Stimulated activated CD4-positive, alpha-beta T cell treated with anti-CD3 and anti-CD28 coated beads, Interleukin-1b, Interleukin-23, amount 100 ng/mL, for 4 hours (primary cell): ENCODE measurements around the gene NDOR1.
A peak's percentile ranks its signal among the peaks of the same experiment; 100 is the strongest.

ENCODE experiments used
- DNase-seq, 2 donors: peaks; one replicate each; pipeline ENCODE4 v3.0.0-alpha.2; 2020; ENCODE audit warnings: low read depth in 2 of 2

The NDOR1 gene

GRCh38 chr9:137205126-137206069 is at the start of gene NDOR1, which contains the start of gene TMEM203:
NDOR1 (plus strand) TSS chr9:137205700; CDS start chr9:137205778, 78 bp downstream.
TMEM203 (minus strand) TSS chr9:137205648; CDS start chr9:137205414, 234 bp downstream.
- peak; percentile 84 to 93 for DNase-seq

- peak; percentile 59 to 62 for DNase-seq
These were observed 48.7 kb upstream of the NDOR1 start for GRCh38 chr9:137156567-137157375.

- no peak for DNase-seq
These were observed 47.7 kb upstream of the NDOR1 start for GRCh38 chr9:137157618-137158415.

GRCh38 chr9:137158625-137159024 is 46.9 kb upstream of the NDOR1 start:
- no peak for DNase-seq

DNA sequence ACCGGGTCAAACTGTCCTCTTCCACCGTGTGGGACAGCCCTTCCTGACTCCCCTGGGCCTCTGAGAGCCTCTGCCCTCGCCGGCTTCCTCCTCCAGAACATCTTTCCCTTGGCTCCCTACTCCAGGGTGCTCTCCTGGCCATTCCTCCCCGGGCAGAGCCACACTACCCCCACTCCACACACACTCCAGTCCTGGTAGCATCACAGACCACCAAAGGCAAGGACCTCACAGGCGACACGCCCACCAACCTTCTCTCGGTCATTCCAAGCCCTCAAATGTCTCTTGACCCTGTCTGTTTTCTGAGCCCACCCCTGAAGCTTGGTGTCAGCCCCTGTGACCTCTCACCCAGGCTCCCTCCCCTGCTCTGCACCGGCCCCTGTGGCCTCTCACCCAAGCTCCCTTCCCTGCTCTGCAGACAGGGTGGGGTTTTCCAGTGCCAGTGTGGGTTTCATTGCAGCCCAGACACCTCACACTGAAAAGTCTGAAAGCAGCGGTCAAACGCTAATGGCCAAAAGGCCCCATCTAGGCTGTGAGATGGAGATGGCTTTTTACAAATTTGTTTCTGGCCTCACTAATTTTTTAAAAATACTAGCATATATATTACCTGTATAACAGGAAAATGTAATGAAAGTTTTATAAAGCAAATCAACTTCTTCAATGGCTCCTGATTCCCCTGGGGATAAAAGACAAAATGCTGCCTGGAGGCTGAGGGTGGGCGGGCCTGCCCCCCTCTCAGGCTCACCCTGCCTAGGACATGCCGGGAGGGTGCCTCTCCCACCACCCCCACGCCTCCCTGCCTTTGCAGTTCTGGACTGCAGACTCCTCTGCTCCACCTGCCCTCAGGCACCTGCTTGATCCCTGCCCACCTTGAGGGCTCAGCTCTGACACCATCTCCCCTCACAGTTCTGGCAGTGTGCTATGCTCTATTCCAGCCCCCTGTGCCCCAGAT is 46.1 kb upstream of the NDOR1 start:
- DNase-seq, result no peak

GRCh38 chr9:137160054-137160425 is 45.5 kb upstream of the NDOR1 start:
- no peak for DNase-seq

- no peak for DNase-seq
These were observed 44.6 kb upstream of the NDOR1 start for GRCh38 chr9:137160716-137161557.

DNA sequence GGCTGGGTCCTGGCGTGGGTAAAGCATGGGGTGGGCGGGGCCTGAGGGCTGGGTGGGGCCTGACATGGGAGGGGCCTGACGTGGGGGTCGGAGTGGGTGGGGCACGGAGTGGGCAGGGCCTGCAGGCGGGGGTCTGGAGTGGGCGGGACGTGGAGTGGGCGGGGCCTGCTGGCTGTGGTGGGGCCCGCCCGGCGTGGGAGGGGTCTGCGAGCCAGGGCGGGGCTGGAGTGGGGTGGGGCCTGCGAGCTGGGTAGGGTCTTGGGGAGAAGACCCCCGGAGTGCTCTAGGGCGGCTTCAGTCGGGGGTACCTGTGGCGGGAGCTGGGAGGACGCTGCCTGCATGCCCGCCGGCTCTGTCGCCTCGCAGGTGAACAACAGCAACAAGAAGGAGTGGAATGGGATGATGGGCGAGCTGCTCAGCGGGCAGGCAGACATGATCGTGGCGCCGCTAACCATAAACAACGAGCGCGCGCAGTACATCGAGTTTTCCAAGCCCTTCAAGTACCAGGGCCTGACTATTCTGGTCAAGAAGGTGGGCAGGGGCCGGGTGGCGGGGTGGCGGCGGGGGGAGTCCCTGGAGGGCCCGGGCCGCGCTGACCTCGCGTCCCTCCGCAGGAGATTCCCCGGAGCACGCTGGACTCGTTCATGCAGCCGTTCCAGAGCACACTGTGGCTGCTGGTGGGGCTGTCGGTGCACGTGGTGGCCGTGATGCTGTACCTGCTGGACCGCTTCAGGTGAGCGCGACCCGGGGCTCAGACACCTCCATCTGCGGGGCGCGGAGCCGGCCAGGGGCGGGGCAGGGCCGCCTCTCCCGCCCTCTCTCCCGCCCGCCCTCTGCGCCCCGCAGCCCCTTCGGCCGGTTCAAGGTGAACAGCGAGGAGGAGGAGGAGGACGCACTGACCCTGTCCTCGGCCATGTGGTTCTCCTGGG is 43.7 kb upstream of the NDOR1 start:
- DNase-seq, result no peak

DNA sequence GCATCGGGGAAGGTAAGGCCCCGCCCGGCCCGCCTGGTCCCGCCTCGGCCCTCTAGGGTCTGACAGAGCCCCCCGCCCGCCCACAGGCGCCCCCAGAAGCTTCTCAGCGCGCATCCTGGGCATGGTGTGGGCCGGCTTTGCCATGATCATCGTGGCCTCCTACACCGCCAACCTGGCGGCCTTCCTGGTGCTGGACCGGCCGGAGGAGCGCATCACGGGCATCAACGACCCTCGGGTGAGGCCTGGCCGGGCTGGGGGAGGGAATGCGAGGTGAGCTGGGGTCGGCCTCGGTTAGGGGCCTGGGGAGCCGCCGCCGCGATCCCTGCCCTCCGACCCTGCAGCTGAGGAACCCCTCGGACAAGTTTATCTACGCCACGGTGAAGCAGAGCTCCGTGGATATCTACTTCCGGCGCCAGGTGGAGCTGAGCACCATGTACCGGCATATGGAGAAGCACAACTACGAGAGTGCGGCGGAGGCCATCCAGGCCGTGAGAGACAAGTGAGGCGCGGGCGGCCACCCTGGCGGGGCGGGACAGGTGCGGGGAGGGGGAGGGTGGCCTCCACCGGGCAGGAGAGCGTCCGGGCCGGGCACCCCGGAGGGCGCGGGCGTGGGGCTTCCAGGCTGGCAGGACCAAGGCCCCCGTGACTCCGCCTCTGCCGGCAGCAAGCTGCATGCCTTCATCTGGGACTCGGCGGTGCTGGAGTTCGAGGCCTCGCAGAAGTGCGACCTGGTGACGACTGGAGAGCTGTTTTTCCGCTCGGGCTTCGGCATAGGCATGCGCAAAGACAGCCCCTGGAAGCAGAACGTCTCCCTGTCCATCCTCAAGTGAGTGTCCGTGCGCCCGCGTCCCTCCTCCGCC is 42.8 kb upstream of the NDOR1 start:
- DNase-seq, result no peak

DNA sequence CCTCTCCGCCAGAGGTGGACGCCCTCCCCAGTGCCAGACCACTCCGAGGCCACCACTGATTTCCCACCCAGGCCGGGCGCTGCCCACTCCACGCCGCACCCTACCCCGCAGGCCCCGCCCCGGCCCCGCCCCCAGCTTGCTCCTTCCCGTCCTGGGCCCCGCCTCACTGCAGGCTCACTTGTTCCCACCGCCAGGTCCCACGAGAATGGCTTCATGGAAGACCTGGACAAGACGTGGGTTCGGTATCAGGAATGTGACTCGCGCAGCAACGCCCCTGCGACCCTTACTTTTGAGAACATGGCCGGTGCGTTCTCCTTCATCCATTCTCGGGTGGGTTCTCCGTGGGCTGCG is 42.2 kb upstream of the NDOR1 start:
- DNase-seq, result no peak

DNA sequence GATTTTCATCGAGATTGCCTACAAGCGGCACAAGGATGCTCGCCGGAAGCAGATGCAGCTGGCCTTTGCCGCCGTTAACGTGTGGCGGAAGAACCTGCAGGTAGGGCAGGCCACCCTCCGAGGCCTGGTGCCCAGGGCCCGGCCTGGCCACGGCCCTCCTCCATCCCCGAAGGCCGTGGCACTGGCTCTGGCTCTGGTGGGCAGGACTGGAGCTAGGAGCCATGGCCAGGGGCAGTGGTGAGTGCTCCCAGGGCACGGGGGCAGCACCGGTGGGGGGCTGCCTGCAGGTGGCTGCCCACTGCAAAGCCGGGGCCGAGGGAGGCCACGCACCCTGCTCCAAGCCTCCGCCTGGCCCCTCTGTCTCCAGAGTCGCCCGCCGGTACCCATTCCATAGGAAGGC is 41.7 kb upstream of the NDOR1 start:
- no peak for DNase-seq

DNA sequence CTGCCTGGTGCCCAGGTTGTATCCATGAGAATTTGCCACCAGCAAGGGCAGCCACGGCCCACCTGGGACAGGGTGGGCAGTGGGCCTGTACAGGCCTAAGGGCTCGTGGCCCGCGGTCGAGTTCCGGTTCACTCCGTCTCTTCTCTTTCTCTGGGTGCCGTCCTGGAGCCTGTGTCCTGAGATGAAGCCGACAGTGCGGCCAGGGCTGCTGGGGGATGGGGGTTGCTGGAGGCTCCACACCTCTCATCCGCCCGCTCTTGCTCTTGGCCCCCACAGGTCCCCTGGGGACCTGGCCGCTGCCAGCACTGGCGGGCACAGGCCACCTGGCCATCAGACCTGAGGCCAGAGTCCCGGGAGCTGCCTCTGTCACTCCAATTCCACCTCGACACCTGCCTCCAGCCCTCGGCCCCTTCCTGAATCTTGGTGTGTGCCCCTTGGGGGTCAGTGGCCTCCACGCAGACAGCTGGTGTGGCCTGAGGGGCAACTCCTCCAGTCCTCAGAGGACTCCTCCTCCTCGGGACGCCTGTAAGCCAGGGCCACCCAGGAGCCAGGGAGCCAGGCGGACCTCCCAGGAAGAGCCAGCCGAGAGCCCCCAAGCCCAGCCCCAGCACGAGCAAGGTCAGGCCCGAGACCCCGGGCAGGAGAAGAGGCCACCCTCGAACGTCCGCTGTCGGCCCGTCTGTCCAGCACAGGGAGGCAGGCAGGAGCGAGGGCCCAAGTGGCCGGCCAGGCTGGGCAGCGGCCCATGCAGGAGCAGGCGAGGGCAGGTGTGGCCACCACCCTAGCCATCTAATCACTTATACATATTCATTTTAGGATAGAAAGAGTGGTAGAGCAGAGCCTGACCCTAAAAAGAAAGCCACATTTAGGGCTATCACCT is 40.9 kb upstream of the NDOR1 start:
- no peak for DNase-seq

GRCh38 chr9:137165250-137165836 is 40.2 kb upstream of the NDOR1 start:
- no peak for DNase-seq

- no peak for DNase-seq
These were observed 38.9 kb upstream of the NDOR1 start for GRCh38 chr9:137166380-137167229.

GRCh38 chr9:137167277-137167746 is 38.2 kb upstream of the NDOR1 start:
- no peak for DNase-seq
